GM18870 (cell line): ENCODE measurements around the gene LYST.

ENCODE experiments used
- ATAC-seq: cut with Tn5 transposase; IDR thresholded peaks from one replicate; pipeline ENCODE4 v1.9.1; 2021; ENCODE audit warnings: moderate library complexity; ENCODE audit not compliant: unreplicated experiment

The LYST gene

GRCh38 chr1:235613602-235614001 is 253.1 kb downstream of the LYST start:
- ATAC-seq = no peak

GRCh38 chr1:235612761-235613160 is 253.9 kb downstream of the LYST start:
- no peak for ATAC-seq
